ENCODE data around the gene CFAP20. TPM values are rescaled to one million over a fixed set of nuclear protein-coding genes. Genes with fewer than 3 reads are reported as not detected.

Gene CFAP20
- total RNA-seq, 1 experiment from 2014 or later = 60.4 TPM

GRCh38 chr16:58070585-58070984 is 58.6 kb downstream of the CFAP20 start:
- no peak overlapping the region for H2BK20ac ChIP-seq (ENCODE audit: low read depth, low read length, poor library complexity, severe bottlenecking)
- DNase-seq = no peak
- no peak overlapping the region for H3K4me3 Mint-ChIP-seq
- H3K14ac ChIP-seq (ENCODE audit: insufficient read depth, low read length) = no peak overlapping the region
- WGBS (ENCODE audit: extremely low coverage, insufficient read length, low lambda C conversion rate) = no CpG with 5 or more reads among the region's 4 CpGs
- no peak overlapping the region for H3K4ac ChIP-seq (ENCODE audit: low read depth, low read length)
- no peak overlapping the region for H4K91ac ChIP-seq (ENCODE audit: insufficient read length, low read depth, low read length)
- no peaks in the 10 kb centered on the region for H3K4me1 Mint-ChIP-seq
- no peak overlapping the region for H2BK5ac ChIP-seq (ENCODE audit: insufficient read length, low read length)
- no peak overlapping the region for H3K4me2 ChIP-seq (ENCODE audit: insufficient read depth, insufficient read length, low read length)
- H3K79me2 ChIP-seq (ENCODE audit: insufficient read depth, low read length) = no peaks in the 10 kb centered on the region
- no peaks in the 10 kb centered on the region for H3K23me2 ChIP-seq (ENCODE audit: insufficient read length, low read depth, low read length, poor library complexity, severe bottlenecking)
- no peak overlapping the region for H3K27ac ChIP-seq (ENCODE audit: insufficient read length, low read depth, low read length)
- H3T11ph ChIP-seq (ENCODE audit: low read length) = no peak overlapping the region
- H4K8ac ChIP-seq (replicated peaks; ENCODE audit: insufficient read length, low read depth, low read length) = no peak overlapping the region
- H3K79me1 ChIP-seq (ENCODE audit: insufficient read depth, low read depth, low read length, poor library complexity, severe bottlenecking) = no peaks in the 10 kb centered on the region
- H3K36me3 Mint-ChIP-seq (ENCODE audit: insufficient read depth in 1 of 3, low read depth in 3 of 3) = no peaks in the 10 kb centered on the region
- H2BK120ac ChIP-seq (ENCODE audit: low read depth, low read length, poor library complexity, severe bottlenecking) = no peak overlapping the region
- H3K9me3 Mint-ChIP-seq = peaks cover 2 to 6% of the 10 kb centered on the region in 2 experiments; a peak in 2 of 5 replicates
- no peak overlapping the region for H2AFZ ChIP-seq (ENCODE audit: low read length)
- no peak overlapping the region for H3K27ac Mint-ChIP-seq
- no peaks in the 10 kb centered on the region for H4K20me1 ChIP-seq (ENCODE audit: control insufficient read depth, insufficient read depth, insufficient read length)
- H2AK5ac ChIP-seq (ENCODE audit: insufficient read length, low read length) = no peak overlapping the region
- no peak overlapping the region for H3K23ac ChIP-seq (ENCODE audit: insufficient read length, low read depth, low read length)
- H3K4me1 ChIP-seq (ENCODE audit: insufficient read depth, low read length) = no peaks in the 10 kb centered on the region
- no peak overlapping the region for H2BK12ac ChIP-seq (ENCODE audit: insufficient read length, low read depth, low read length)
- no peaks in the 10 kb centered on the region for H3K27me3 Mint-ChIP-seq (ENCODE audit: low read depth)
- H3K9me3 ChIP-seq (ENCODE audit: control insufficient read depth, low read depth, low read length) = no peaks in the 10 kb centered on the region
- no peak overlapping the region for H4K5ac ChIP-seq (ENCODE audit: insufficient read length, low read depth, low read length)
- no peak for TF ChIP-seq CTCF (conservative IDR thresholded peaks at IDR 0.05)
- H2BK15ac ChIP-seq (ENCODE audit: low read depth, low read length) = no peak overlapping the region
- H3K56ac ChIP-seq (ENCODE audit: insufficient read length, low read depth, low read length) = no peak overlapping the region
- H3K9ac ChIP-seq (ENCODE audit: extremely low read depth, insufficient read length, low read length) = no peak overlapping the region
- H3K18ac ChIP-seq (ENCODE audit: insufficient read length, low read depth, low read length) = no peak overlapping the region
- H3K27me3 ChIP-seq (ENCODE audit: insufficient read depth, low read length) = no peaks in the 10 kb centered on the region

Other genes starting within 250 kb of the CFAP20 start
- not detected in 2 replicates for gene CNGB1, start 158.3 kb downstream of the CFAP20 start, total RNA-seq (2021)
- 5.6 and 6.6 TPM in 2 replicates for gene ZNF319, start 128.7 kb downstream of the CFAP20 start, total RNA-seq (2021)
- gene USB1, start 128.0 kb downstream of the CFAP20 start, total RNA-seq (2021) = 65.0 and 65.6 TPM in 2 replicates
- 32.9 and 33.6 TPM in 2 replicates for gene MMP15, start 103.6 kb downstream of the CFAP20 start, total RNA-seq (2021)
- 134 and 135 TPM in 2 replicates for gene CSNK2A2, start 68.7 kb upstream of the CFAP20 start, total RNA-seq (2021)
- not detected in 2 replicates for gene PRSS54, start 165.6 kb upstream of the CFAP20 start, total RNA-seq (2021)

Data from H9 (cell line).